SK-N-SH treated with all-trans-retinoic acid at 6 μM for 48 hours (cell line): ENCODE data around the gene BOD1.

Experiments used
- ZFP3 ChIP-seq: fragments of 250-450 bp; sonication (Bioruptor Pico); IDR thresholded peaks from 2 replicates; pipeline ENCODE4 v1.5.0; 2020; ENCODE audit warnings: mild to moderate bottlenecking, moderate library complexity
- ZNF8 ChIP-seq: fragments of 450-650 bp; formaldehyde crosslinking; IDR thresholded peaks from 2 replicates; pipeline ENCODE4 v1.5.0; 2020; ENCODE audit warnings: mild to moderate bottlenecking, moderate library complexity
- TF ChIP-seq, protein P1 (sequence below): fragments of 250-450 bp; sonication (Bioruptor Pico); IDR thresholded peaks from 2 replicates; pipeline ENCODE4 v1.8.0; 2020; ENCODE audit warnings: mild to moderate bottlenecking, moderate library complexity, borderline replicate concordance

DNA sequence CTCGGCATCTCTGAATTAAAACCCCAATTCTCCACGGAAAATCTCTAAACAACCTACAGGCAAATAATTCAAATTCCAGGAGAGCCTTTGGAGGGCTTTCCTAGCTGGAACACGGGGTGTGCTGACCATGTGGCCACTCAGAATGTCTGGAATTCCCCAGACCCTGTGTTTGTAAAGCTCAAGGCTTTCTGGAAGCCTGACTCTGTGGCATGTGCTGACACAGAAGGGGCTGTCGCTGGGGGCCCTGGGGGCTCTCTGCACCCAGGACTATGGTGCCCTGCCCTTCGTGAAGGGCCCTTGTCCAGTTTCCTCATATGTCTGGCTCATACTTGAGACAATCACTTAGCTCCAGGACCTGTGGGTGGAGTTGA lies 29.0 kb upstream of the BOD1 start:
- no peak for TF ChIP-seq ZNF8
- no peak for TF ChIP-seq ZFP3 (CRISPR knock-in tag)
- TF ChIP-seq, protein P1, sequence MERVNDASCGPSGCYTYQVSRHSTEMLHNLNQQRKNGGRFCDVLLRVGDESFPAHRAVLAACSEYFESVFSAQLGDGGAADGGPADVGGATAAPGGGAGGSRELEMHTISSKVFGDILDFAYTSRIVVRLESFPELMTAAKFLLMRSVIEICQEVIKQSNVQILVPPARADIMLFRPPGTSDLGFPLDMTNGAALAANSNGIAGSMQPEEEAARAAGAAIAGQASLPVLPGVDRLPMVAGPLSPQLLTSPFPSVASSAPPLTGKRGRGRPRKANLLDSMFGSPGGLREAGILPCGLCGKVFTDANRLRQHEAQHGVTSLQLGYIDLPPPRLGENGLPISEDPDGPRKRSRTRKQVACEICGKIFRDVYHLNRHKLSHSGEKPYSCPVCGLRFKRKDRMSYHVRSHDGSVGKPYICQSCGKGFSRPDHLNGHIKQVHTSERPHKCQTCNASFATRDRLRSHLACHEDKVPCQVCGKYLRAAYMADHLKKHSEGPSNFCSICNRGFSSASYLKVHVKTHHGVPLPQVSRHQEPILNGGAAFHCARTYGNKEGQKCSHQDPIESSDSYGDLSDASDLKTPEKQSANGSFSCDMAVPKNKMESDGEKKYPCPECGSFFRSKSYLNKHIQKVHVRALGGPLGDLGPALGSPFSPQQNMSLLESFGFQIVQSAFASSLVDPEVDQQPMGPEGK (CRISPR knock-in tag) = 0 out of 2 replicates have a peak, but pooled peaks have one; percentile 26
